Activated CD4-positive, alpha-beta memory T cell treated with anti-CD3 and anti-CD28 coated beads for 36 hours (primary cell): ENCODE results near the gene ERLEC1. TPM values are rescaled to one million over a fixed set of nuclear protein-coding genes. Genes with fewer than 3 reads are reported as not detected.
A peak's percentile ranks its signal among the peaks of the same experiment; 100 is the strongest.

Source experiments
- CTCF ChIA-PET: fragments of 350-600 bp; sonication (Branson Sonifier 250); formaldehyde crosslinking; loops from one replicate; lab custom pipeline; 2021; ENCODE audit warnings: antibody characterized with exemption, inconsistent platforms; lab: Charles Lee
- POLR2A ChIA-PET: fragments of 350-600 bp; sonication (Branson Sonifier 250); formaldehyde crosslinking; loops from one replicate; lab custom pipeline; 2021; ENCODE audit warnings: antibody characterized with exemption; lab: Charles Lee
- DNase-seq: peaks from one replicate; pipeline ENCODE4 v3.0.0-alpha.2; 2020
- H3K27ac Mint-ChIP-seq: one replicate; pipeline ENCODE4 v1.8.0; 2021; ENCODE audit warnings: mixed read lengths
- H3K27me3 Mint-ChIP-seq: one replicate; pipeline ENCODE4 v1.8.0; 2021; ENCODE audit warnings: mixed read lengths
- H3K36me3 Mint-ChIP-seq: one replicate; pipeline ENCODE4 v1.8.0; 2021; ENCODE audit warnings: mixed read lengths
- H3K4me1 Mint-ChIP-seq: one replicate; pipeline ENCODE4 v1.8.0; 2021; ENCODE audit warnings: low read depth, mixed read lengths
- H3K4me3 Mint-ChIP-seq: one replicate; pipeline ENCODE4 v1.8.0; 2021; ENCODE audit warnings: mild to moderate bottlenecking, mixed read lengths
- H3K9me3 Mint-ChIP-seq: one replicate; pipeline ENCODE4 v1.8.0; 2021; ENCODE audit warnings: mixed read lengths
- intact Hi-C: fragments of 100-400 bp; cut with micrococcal nuclease; formaldehyde crosslinking; loops from one replicate; pipeline ENCODE4 v1.15.1; 2023
- total RNA-seq, 2 experiments: library from RNA; stranded (reverse); gene quantifications; one replicate each; pipeline ENCODE4 v1.2.3, GENCODE V29; 2021

Gene ERLEC1
- total RNA-seq, 2 experiments from 2014 or later: 26.7 to 27.0 TPM

- CTCF ChIA-PET: interaction anchor here (1.2 to 1.4 kb wide), 2 partner anchors 17 to 39 kb away, joined by 3 to 4 read pairs; partner anchors contain the start of gene CHAC2
- Mint-ChIP-seq H3K27me3 (no peaks in the 10 kb centered on the region), H3K36me3 (peaks cover 13% of the 10 kb centered on the region), H3K4me3 (no peak overlapping the region), H3K4me1 (peaks cover 37% of the 10 kb centered on the region), H3K27ac (no peak overlapping the region), H3K9me3 (no peaks in the 10 kb centered on the region)
- POLR2A ChIA-PET: interaction anchor here (2.9 kb wide), 1 partner anchor 17 kb away, joined by 11 read pairs; the partner anchor contains the start of gene CHAC2
- intact Hi-C loops: loop anchor here (10.0 kb wide), 1 partner anchor 790 kb away; no protein-coding TSS in a partner anchor
- DNase-seq: no peak
Measured at GRCh38 chr2:53784436-53784835, 2.4 kb upstream of the ERLEC1 start.

- Mint-ChIP-seq H3K4me3 (peak overlapping the region; percentile 98), H3K4me1 (peaks cover 39% of the 10 kb centered on the region), H3K27me3 (no peaks in the 10 kb centered on the region), H3K36me3 (peaks cover 7% of the 10 kb centered on the region), H3K9me3 (no peaks in the 10 kb centered on the region), H3K27ac (no peak overlapping the region)
- intact Hi-C loops: loop anchor here (5.0 to 10.0 kb wide), 2 partner anchors 257 to 789 kb away; no protein-coding TSS in a partner anchor
- POLR2A ChIA-PET: interaction anchor here (0.7 to 3.2 kb wide), 2 partner anchors 17 to 1979 kb away, joined by 3 to 43 read pairs; partner anchors contain the start of gene CHAC2
- CTCF ChIA-PET: interaction anchor here (1.1 to 1.4 kb wide), 3 partner anchors 15 to 40 kb away, joined by 3 to 7 read pairs (median 4); partner anchors contain the start of gene CHAC2
- no peak for DNase-seq
Measured at GRCh38 chr2:53785366-53785765, 1.5 kb upstream of the ERLEC1 start.

GRCh38 chr2:53786352-53786704, 516 bp upstream of the ERLEC1 start:
- peaks cover 46% of the 10 kb centered on the region for H3K4me1 Mint-ChIP-seq
- peak overlapping the region; percentile 98 for H3K4me3 Mint-ChIP-seq
- ChIA-PET POLR2A (interaction anchor here (1.1 to 3.2 kb wide), 2 partner anchors 18 to 41 kb away, joined by 5 to 43 read pairs; partner anchors contain the start of gene CHAC2), CTCF (interaction anchor here (1.1 kb wide), 1 partner anchor 16 kb away, joined by 7 read pairs; no protein-coding TSS in a partner anchor)
- H3K36me3 Mint-ChIP-seq: peaks cover 5% of the 10 kb centered on the region
- no peaks in the 10 kb centered on the region for H3K27me3 Mint-ChIP-seq
- intact Hi-C loops: loop anchor here (1.0 to 10.0 kb wide), 5 partner anchors 35 to 788 kb away; partner anchors contain the start of genes ACYP2 and PSME4
- peak; percentile 53 for DNase-seq
- H3K9me3 Mint-ChIP-seq: no peaks in the 10 kb centered on the region
- peak overlapping the region; percentile 94 for H3K27ac Mint-ChIP-seq

- intact Hi-C loops: loop anchor here (1.0 to 10.0 kb wide), 4 partner anchors 20 to 787 kb away; partner anchors contain the start of genes CHAC2 and PSME4
- peak overlapping the region; percentile 94 for H3K27ac Mint-ChIP-seq
- DNase-seq: peak; percentile 31
- H3K36me3 Mint-ChIP-seq: peaks cover 2% of the 10 kb centered on the region
- no peaks in the 10 kb centered on the region for H3K9me3 Mint-ChIP-seq
- H3K27me3 Mint-ChIP-seq: no peaks in the 10 kb centered on the region
- ChIA-PET POLR2A (interaction anchor here (0.6 to 3.2 kb wide), 3 partner anchors 20 to 328 kb away, joined by 3 to 43 read pairs (median 3); partner anchors contain the start of genes ACYP2 and CHAC2), CTCF (interaction anchor here (1.5 kb wide), 1 partner anchor 20 kb away, joined by 10 read pairs; the partner anchor contains the start of gene CHAC2)
- H3K4me3 Mint-ChIP-seq: peak overlapping the region; percentile 98
- H3K4me1 Mint-ChIP-seq: peaks cover 47% of the 10 kb centered on the region
Measured at GRCh38 chr2:53787614-53788289, 908 bp downstream of the ERLEC1 start.

- POLR2A ChIA-PET: no interaction called here
- Mint-ChIP-seq H3K27ac (no peak overlapping the region), H3K36me3 (peaks cover 7% of the 10 kb centered on the region), H3K9me3 (no peaks in the 10 kb centered on the region), H3K4me3 (no peak overlapping the region), H3K27me3 (no peaks in the 10 kb centered on the region), H3K4me1 (peaks cover 19% of the 10 kb centered on the region)
- DNase-seq: no peak
- CTCF ChIA-PET: no interaction called here
- intact Hi-C loops: no loop called here
Measured at GRCh38 chr2:53793261-53793660, 6.4 kb downstream of the ERLEC1 start.

- H3K27me3 Mint-ChIP-seq: no peaks in the 10 kb centered on the region
- peaks cover 14% of the 10 kb centered on the region for H3K4me1 Mint-ChIP-seq
- no peaks in the 10 kb centered on the region for H3K9me3 Mint-ChIP-seq
- H3K36me3 Mint-ChIP-seq: peaks cover 7% of the 10 kb centered on the region
- POLR2A ChIA-PET: no interaction called here
- intact Hi-C loops: no loop called here
- CTCF ChIA-PET: no interaction called here
- no peak overlapping the region for H3K27ac Mint-ChIP-seq
- DNase-seq: no peak
- no peak overlapping the region for H3K4me3 Mint-ChIP-seq
Measured at GRCh38 chr2:53793821-53794220, 7.0 kb downstream of the ERLEC1 start.

- Mint-ChIP-seq H3K36me3 (peaks cover 22% of the 10 kb centered on the region), H3K9me3 (no peaks in the 10 kb centered on the region), H3K27ac (no peak overlapping the region), H3K27me3 (no peaks in the 10 kb centered on the region), H3K4me1 (no peaks in the 10 kb centered on the region), H3K4me3 (no peak overlapping the region)
- ChIA-PET CTCF (no interaction called here), POLR2A (no interaction called here)
- intact Hi-C loops: no loop called here
- no peak for DNase-seq
Measured at GRCh38 chr2:53801547-53801946, 14.7 kb downstream of the ERLEC1 start.

GRCh38 chr2:53802617-53803151, 15.8 kb downstream of the ERLEC1 start:
- no peaks in the 10 kb centered on the region for H3K27me3 Mint-ChIP-seq
- no peaks in the 10 kb centered on the region for H3K9me3 Mint-ChIP-seq
- no peaks in the 10 kb centered on the region for H3K4me1 Mint-ChIP-seq
- H3K4me3 Mint-ChIP-seq: no peak overlapping the region
- intact Hi-C loops: no loop called here
- ChIA-PET POLR2A (no interaction called here), CTCF (interaction anchor here (0.6 kb wide), 1 partner anchor 300 kb away, joined by 4 read pairs; no protein-coding TSS in a partner anchor)
- DNase-seq: no peak
- no peak overlapping the region for H3K27ac Mint-ChIP-seq
- peaks cover 25% of the 10 kb centered on the region for H3K36me3 Mint-ChIP-seq

GRCh38 chr2:53811601-53812000, 24.8 kb downstream of the ERLEC1 start:
- H3K27me3 Mint-ChIP-seq: no peaks in the 10 kb centered on the region
- ChIA-PET CTCF (no interaction called here), POLR2A (no interaction called here)
- no peak overlapping the region for H3K27ac Mint-ChIP-seq
- H3K9me3 Mint-ChIP-seq: no peaks in the 10 kb centered on the region
- H3K36me3 Mint-ChIP-seq: peaks cover 29% of the 10 kb centered on the region
- no peak overlapping the region for H3K4me3 Mint-ChIP-seq
- no peak for DNase-seq
- H3K4me1 Mint-ChIP-seq: no peaks in the 10 kb centered on the region
- intact Hi-C loops: no loop called here

- intact Hi-C loops: no loop called here
- ChIA-PET CTCF (no interaction called here), POLR2A (no interaction called here)
- Mint-ChIP-seq H3K4me1 (no peaks in the 10 kb centered on the region), H3K4me3 (no peak overlapping the region), H3K27ac (no peak overlapping the region), H3K36me3 (peaks cover 33% of the 10 kb centered on the region), H3K9me3 (no peaks in the 10 kb centered on the region), H3K27me3 (no peaks in the 10 kb centered on the region)
- no peak for DNase-seq
Measured at GRCh38 chr2:53813151-53813550, 26.3 kb downstream of the ERLEC1 start.

GRCh38 chr2:53818854-53819435, 32.1 kb downstream of the ERLEC1 start:
- Mint-ChIP-seq H3K4me1 (no peaks in the 10 kb centered on the region), H3K27ac (no peak overlapping the region), H3K36me3 (peaks cover 20% of the 10 kb centered on the region), H3K9me3 (no peaks in the 10 kb centered on the region), H3K27me3 (no peaks in the 10 kb centered on the region), H3K4me3 (no peak overlapping the region)
- intact Hi-C loops: no loop called here
- ChIA-PET POLR2A (no interaction called here), CTCF (no interaction called here)
- no peak for DNase-seq

- POLR2A ChIA-PET: no interaction called here
Measured at GRCh38 chr2:53819634-53820033, 32.8 kb downstream of the ERLEC1 start.

More at GRCh38 chr2:53819634-53820033, 32.8 kb downstream of the ERLEC1 start:
- intact Hi-C loops: loop anchor here (10.0 kb wide), 1 partner anchor 395 kb away; no protein-coding TSS in a partner anchor
- no peak for DNase-seq
- H3K4me1 Mint-ChIP-seq: no peaks in the 10 kb centered on the region
- CTCF ChIA-PET: no interaction called here
- no peaks in the 10 kb centered on the region for H3K9me3 Mint-ChIP-seq
- H3K27me3 Mint-ChIP-seq: no peaks in the 10 kb centered on the region
- peaks cover 20% of the 10 kb centered on the region for H3K36me3 Mint-ChIP-seq
- no peak overlapping the region for H3K27ac Mint-ChIP-seq
- H3K4me3 Mint-ChIP-seq: no peak overlapping the region
